Measurements from ENCODE around the gene ALG9.

Gene ALG9

GRCh38 chr11:111762981-111763643 lies 108.3 kb downstream of the ALG9 start:
- no peak for DNase-seq

- DNase-seq, result no peak
These were observed 108.9 kb downstream of the ALG9 start for GRCh38 chr11:111762526-111762925.

- no peak for DNase-seq
These were observed 110.3 kb downstream of the ALG9 start for GRCh38 chr11:111761036-111761435.

- no peak for DNase-seq
These were observed 111.5 kb downstream of the ALG9 start for GRCh38 chr11:111759778-111760407.

- DNase-seq, result no peak
These were observed 112.0 kb downstream of the ALG9 start for GRCh38 chr11:111759376-111759775.

- no peak for DNase-seq
These were observed 115.3 kb downstream of the ALG9 start for GRCh38 chr11:111756097-111756496.

GRCh38 chr11:111749646-111750045 lies 121.7 kb downstream of the ALG9 start:
- no peak for DNase-seq

- no peak for DNase-seq
These were observed 123.2 kb downstream of the ALG9 start for GRCh38 chr11:111748035-111748804.

- no peak for DNase-seq
These were observed 125.5 kb downstream of the ALG9 start for GRCh38 chr11:111745719-111746504.

GRCh38 chr11:111743700-111744099 lies 127.7 kb downstream of the ALG9 start:
- DNase-seq, result no peak

- DNase-seq, result no peak
These were observed 129.6 kb downstream of the ALG9 start for GRCh38 chr11:111741751-111742150.

- DNase-seq, result no peak
These were observed 132.1 kb downstream of the ALG9 start for GRCh38 chr11:111739299-111739698.

GRCh38 chr11:111737444-111738210 lies 133.8 kb downstream of the ALG9 start:
- DNase-seq, result no peak

GRCh38 chr11:111736621-111737443 lies 134.5 kb downstream of the ALG9 start:
- DNase-seq, result no peak
